BE2C (cell line): ENCODE data around the gene NOX5.

Experiments used
- DNase-seq: peaks from one replicate; pipeline ENCODE4 v3.0.0-alpha.2; 2020
- H3K27me3 ChIP-seq: fragments of 250-450 bp; sonication (Bioruptor Pico); 2 replicates; pipeline ENCODE4 v1.5.1; 2020; ENCODE audit warnings: mild to moderate bottlenecking
- H3K36me3 ChIP-seq: fragments of 250-450 bp; sonication (Bioruptor Pico); 2 replicates; pipeline ENCODE4 v1.5.1; 2020; ENCODE audit warnings: mild to moderate bottlenecking
- H3K4me1 ChIP-seq: fragments of 250-450 bp; sonication (Bioruptor Pico); 2 replicates; pipeline ENCODE4 v1.5.1; 2020
- H3K4me3 ChIP-seq: 2 replicates; pipeline ENCODE4 v1.5.1; 2011; ENCODE audit warnings: low read depth, low read length
- H3K9me3 ChIP-seq: fragments of 250-450 bp; sonication (Bioruptor Pico); 2 replicates; pipeline ENCODE4 v1.5.1; 2020
- TF ChIP-seq, protein P1 (sequence below): IDR thresholded peaks from 2 replicates; pipeline ENCODE4 v1.5.1; 2012; ENCODE audit warnings: mild to moderate bottlenecking, low read depth, low read length

NOX5 gene

DNA sequence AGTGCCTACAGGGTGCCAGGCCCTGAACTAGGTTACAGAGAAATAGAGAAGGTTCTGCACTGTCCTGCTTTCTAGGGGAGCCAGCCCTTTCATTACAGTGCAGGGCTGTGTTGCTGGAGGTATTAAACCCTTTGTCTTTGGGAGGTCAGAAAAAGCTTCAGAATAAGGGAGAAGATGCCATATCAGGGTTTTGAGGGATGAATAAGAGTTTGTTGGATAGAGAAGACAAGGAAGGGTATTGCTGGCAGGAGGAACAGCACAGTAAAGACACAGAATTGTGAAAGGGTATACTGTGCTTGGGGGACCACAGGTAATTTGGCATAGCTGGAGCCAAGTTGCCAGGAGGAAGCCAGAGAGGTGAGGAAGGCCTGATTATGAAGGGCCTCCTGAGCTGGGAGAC is 23.0 kb downstream of the NOX5 start:
- H3K9me3 ChIP-seq, result no peaks in the 10 kb centered on the region
- TF ChIP-seq, protein P1, sequence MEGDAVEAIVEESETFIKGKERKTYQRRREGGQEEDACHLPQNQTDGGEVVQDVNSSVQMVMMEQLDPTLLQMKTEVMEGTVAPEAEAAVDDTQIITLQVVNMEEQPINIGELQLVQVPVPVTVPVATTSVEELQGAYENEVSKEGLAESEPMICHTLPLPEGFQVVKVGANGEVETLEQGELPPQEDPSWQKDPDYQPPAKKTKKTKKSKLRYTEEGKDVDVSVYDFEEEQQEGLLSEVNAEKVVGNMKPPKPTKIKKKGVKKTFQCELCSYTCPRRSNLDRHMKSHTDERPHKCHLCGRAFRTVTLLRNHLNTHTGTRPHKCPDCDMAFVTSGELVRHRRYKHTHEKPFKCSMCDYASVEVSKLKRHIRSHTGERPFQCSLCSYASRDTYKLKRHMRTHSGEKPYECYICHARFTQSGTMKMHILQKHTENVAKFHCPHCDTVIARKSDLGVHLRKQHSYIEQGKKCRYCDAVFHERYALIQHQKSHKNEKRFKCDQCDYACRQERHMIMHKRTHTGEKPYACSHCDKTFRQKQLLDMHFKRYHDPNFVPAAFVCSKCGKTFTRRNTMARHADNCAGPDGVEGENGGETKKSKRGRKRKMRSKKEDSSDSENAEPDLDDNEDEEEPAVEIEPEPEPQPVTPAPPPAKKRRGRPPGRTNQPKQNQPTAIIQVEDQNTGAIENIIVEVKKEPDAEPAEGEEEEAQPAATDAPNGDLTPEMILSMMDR, result no peak
- no peak overlapping the region for H3K4me3 ChIP-seq
- no peaks in the 10 kb centered on the region for H3K36me3 ChIP-seq
- DNase-seq, result no peak
- H3K27me3 ChIP-seq, result no peaks in the 10 kb centered on the region
- H3K4me1 ChIP-seq, result no peaks in the 10 kb centered on the region

DNA sequence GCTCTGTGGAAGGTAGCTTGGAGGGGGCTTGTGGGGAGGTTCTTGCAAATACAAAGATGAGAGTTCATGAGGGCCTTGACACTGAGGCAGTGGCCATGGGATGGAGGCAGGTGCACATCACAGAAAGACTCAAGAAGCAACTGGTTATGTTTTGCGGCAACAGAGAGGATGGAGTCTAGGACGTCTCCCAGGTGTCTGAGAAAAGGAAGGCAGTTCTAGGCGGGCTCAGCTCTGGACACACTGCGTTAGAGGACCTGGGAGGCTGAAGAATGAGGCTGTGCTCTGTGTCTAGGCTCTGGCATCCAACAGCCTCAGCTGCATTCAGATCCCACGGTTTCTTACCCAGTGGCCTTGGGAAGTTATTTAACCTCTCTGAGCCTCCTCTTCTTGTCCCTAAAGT is 23.5 kb downstream of the NOX5 start:
- H3K27me3 ChIP-seq, result no peaks in the 10 kb centered on the region
- no peaks in the 10 kb centered on the region for H3K36me3 ChIP-seq
- H3K4me1 ChIP-seq, result no peaks in the 10 kb centered on the region
- H3K9me3 ChIP-seq, result no peaks in the 10 kb centered on the region
- no peak overlapping the region for H3K4me3 ChIP-seq
- no peak for DNase-seq
- TF ChIP-seq, protein P1, result no peak

DNA sequence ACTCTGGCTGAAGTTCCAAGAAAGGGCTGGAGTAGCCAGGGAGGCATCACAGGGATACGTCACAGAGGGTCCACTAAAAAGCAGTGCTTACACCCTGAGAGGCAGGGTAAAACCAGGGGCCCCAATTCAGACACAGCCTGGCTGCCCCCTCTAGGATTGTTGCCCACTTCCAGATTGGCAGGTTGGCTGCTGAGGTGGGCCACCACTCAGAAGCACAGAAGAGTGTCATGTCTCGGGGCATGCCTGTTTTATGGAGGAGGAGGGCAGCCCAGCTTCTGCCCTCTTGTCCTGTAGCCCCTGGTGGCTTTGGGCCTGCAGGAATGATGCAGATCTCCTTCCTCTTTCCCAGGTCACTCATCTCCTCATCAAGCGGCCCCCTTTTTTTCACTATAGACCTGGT is 24.0 kb downstream of the NOX5 start:
- no peak overlapping the region for H3K4me3 ChIP-seq
- H3K9me3 ChIP-seq, result no peaks in the 10 kb centered on the region
- no peaks in the 10 kb centered on the region for H3K27me3 ChIP-seq
- no peak for DNase-seq
- H3K36me3 ChIP-seq, result no peaks in the 10 kb centered on the region
- H3K4me1 ChIP-seq, result no peaks in the 10 kb centered on the region
- TF ChIP-seq, protein P1, result no peak

DNA sequence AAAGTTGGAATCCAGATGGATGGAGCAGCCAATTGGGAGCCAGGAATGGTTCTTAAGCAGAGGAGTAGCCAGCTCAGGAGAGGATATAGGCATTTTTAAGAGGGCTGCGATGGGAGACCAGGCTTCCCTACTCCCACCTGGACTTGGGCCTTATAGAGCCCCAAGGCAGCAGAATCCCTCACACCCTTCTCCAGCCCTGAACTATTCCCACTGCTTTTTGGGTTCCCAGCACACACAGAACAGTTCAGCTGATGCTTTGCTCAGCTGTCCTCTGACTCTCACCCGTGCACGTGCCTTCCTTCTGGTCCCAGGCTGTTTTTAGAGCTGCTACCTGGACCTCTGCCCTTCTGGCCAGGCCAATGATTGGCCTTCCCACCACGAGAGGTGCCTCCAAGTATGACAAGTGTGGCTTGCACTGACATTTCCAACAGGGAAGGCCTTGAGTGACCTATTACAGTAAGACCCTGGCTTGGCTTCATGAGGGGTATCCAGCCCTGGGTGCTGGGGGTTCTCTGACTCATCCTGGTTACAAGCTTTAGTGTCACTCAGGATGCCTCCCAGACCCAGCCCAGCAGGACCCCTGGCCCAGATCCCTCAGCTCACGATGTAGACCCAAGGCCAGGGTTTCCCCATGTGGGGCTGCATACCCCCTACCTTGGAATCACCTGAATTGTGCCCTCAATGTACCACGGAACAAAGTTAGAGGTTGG is 25.2 kb downstream of the NOX5 start:
- Histone ChIP-seq H3K4me1 (peaks cover under 1% of the 10 kb centered on the region; the same call in 1 of the 2 replicates), H3K27me3 (no peaks in the 10 kb centered on the region), H3K36me3 (no peaks in the 10 kb centered on the region), H3K4me3 (no peak overlapping the region), H3K9me3 (no peaks in the 10 kb centered on the region)
- no peak for DNase-seq
- TF ChIP-seq, protein P1, result no peak

DNA sequence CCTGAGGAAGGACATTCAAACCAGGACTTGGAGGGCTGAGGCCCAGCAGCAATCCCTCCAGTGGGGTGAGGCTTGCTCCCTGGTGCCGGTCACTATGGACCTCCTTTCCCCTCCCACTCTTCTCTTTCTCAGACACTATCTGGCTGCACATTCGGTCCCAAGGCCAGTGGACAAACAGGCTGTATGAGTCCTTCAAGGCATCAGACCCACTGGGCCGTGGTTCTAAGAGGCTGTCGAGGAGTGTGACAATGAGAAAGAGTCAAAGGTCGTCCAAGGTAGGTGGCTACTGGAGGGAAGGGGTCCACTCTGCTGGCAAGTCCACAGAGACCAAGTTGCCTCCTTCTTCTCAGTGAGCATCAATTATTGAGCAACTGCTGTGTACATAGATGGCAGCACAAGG is 28.0 kb downstream of the NOX5 start:
- Histone ChIP-seq H3K9me3 (no peaks in the 10 kb centered on the region), H3K4me1 (peaks cover 7% of the 10 kb centered on the region), H3K27me3 (no peaks in the 10 kb centered on the region), H3K36me3 (no peaks in the 10 kb centered on the region), H3K4me3 (no peak overlapping the region)
- DNase-seq, result no peak
- TF ChIP-seq, protein P1, result no peak

DNA sequence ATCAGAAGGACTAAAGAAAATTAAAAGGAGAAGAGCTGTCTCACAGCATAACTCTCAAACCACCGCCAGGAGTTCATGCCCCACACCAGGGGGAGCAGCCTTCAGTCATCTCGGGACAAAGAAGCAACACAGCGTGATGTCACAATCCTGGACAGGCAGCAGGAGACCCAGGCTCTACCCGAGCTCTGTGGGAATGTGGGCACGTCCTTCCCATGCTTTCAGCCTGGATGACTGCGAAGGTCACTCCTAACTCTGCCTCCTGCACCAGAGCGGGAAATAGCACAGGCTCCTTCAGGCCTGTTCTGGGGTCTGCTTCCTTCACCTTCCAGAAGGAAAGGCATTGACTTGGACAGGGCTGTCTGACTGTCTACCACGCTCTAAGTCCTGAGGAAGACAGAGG is 31.3 kb downstream of the NOX5 start:
- no peaks in the 10 kb centered on the region for H3K9me3 ChIP-seq
- TF ChIP-seq, protein P1, result peak; percentile 19; the same call in 1 of the 2 replicates
- H3K4me3 ChIP-seq, result no peak overlapping the region
- H3K36me3 ChIP-seq, result no peaks in the 10 kb centered on the region
- H3K4me1 ChIP-seq, result peaks cover 7% of the 10 kb centered on the region
- no peaks in the 10 kb centered on the region for H3K27me3 ChIP-seq
- DNase-seq, result no peak
